Spinal cord (tissue), 10 donors: ENCODE data around the gene COG5. TPM values are rescaled to one million over a fixed set of nuclear protein-coding genes. Genes with fewer than 3 reads are reported as not detected.
A peak's percentile ranks its signal among the peaks of the same experiment; 100 is the strongest.

Source experiments
- DNase-seq, 6 donors: peaks; one replicate each; pipeline versions ENCODE4 v3.0.0 to v3.0.0-alpha.2; 2013 to 2015; ENCODE audit warnings: low spot score in 6 of 6, low read depth in 4 of 6
- H3K27ac ChIP-seq: one replicate; pipeline ENCODE4 v1.5.1; 2013; ENCODE audit warnings: low read depth, low read length, control low read depth
- H3K27me3 ChIP-seq: one replicate; pipeline ENCODE4 v1.6.1; 2013; ENCODE audit warnings: low read length; ENCODE audit not compliant: control insufficient read depth, insufficient read depth
- H3K36me3 ChIP-seq: one replicate; pipeline ENCODE4 v1.6.1; 2013; ENCODE audit warnings: low read length; ENCODE audit not compliant: control insufficient read depth, insufficient read depth
- H3K4me1 ChIP-seq: one replicate; pipeline ENCODE4 v1.6.1; 2013; ENCODE audit warnings: low read length; ENCODE audit not compliant: control insufficient read depth, insufficient read depth
- H3K4me3 ChIP-seq: one replicate; pipeline ENCODE4 v1.5.1; 2013; ENCODE audit warnings: low read depth, low read length, control low read depth
- H3K9me3 ChIP-seq: one replicate; pipeline ENCODE4 v1.6.1; 2013; ENCODE audit warnings: low read length; ENCODE audit not compliant: control insufficient read depth, insufficient read depth
- WGBS: methylation state at CpG from one replicate; pipeline ENCODE4 v1.1.5; 2013; ENCODE audit warnings: missing lambda C conversion rate; ENCODE audit not compliant: insufficient coverage; 5-methylcytosine and 5-hydroxymethylcytosine counted together
- polyA plus RNA-seq, 2 donors: library from polyadenylated mRNA; unstranded; fragments of 120-200 nt; gene quantifications; one replicate each; pipeline ENCODE4 v1.2.1, GENCODE V29; 2013; ENCODE audit not compliant: insufficient read length in 2 of 2
- total RNA-seq, 2 donors: library from RNA; depleted of rRNA in 1 of 2; stranded (reverse); fragments of 120-200 nt in 1 of 2; fragments of >200 nt in 1 of 2; gene quantifications; one replicate each; pipeline versions ENCODE4 v1.2.3 to v1.2.4, GENCODE V29; 2013 to 2014
- donor health status: healthy.

COG5 gene
- total and polyA plus RNA-seq, 4 donors, result 18.9 to 48.2 (median 31.5) TPM

DNA sequence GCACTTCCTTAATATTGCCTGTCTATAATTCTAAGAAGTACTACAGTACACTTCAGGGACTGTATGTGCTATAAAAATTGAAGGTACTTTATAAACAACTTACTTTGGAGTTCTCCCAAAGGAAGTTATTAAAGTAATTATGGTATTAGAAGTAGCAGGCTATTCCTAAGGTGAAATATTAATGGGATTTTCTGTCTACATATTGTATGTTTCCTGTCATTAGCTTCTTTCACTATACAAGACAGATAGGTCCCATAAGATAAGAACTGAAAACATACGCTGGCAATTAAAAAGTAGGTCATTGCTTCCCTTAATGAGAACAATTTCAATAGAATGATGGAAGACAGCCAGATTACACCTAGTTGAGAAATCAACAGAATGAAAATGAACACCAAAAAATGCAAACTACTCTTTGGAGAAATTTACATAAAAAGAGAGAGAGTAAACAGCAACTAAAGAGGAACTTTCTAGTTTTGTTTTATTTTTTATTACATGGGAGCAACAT lies 248.0 kb downstream of the COG5 start:
- WGBS, result no CpG with 5 or more reads among the region's 1 CpG
- Histone ChIP-seq H3K27ac (no peak overlapping the region), H3K4me1 (no peaks in the 10 kb centered on the region), H3K9me3 (no peaks in the 10 kb centered on the region), H3K36me3 (no peaks in the 10 kb centered on the region), H3K27me3 (no peaks in the 10 kb centered on the region), H3K4me3 (no peak overlapping the region)
- peak in 4 of 6 donors; percentile 8 to 93 (median 22) for DNase-seq

DNA sequence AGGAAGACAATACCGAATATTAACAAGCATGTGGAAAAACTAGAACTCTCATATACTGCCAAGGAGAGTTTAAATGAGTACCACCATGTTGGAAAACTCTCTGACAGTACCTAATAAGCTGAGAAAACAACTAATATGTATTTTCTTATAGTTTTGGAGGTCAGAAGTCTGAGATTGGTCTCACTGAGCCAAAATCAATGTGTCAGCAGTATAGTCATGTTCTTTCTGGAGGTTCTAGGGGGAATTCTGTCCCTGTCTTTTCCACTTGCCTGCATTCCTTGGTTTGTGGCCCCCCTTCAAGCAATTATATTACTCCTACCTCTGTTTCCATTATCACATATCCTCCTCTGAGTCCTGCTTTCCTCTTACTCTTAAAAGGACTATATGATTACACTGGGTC lies 250.4 kb downstream of the COG5 start:
- H3K36me3 ChIP-seq, result no peaks in the 10 kb centered on the region
- H3K9me3 ChIP-seq, result no peaks in the 10 kb centered on the region
- no peaks in the 10 kb centered on the region for H3K4me1 ChIP-seq
- no peak for DNase-seq
- H3K27ac ChIP-seq, result no peak overlapping the region
- H3K4me3 ChIP-seq, result no peak overlapping the region
- no CpG with 5 or more reads among the region's 1 CpG for WGBS
- no peaks in the 10 kb centered on the region for H3K27me3 ChIP-seq

DNA sequence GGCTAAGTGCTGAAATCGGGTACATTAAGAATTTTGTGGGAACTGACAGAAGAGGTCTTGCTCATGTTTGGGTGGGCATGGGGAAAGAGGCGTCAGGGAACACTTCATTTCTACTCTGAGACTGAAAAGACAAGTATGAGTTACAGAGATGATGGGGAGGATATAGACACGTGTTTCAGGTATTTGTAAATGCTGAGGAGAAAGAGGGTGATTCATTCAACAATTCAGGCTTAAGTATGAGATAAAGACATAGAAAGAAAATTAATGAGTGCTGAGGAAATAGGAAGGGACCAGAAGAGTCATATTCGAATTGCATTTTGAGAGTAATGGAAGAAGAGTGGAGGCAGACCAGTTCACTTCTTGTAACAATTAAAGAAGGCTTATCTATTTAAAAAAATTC lies 251.3 kb downstream of the COG5 start:
- Histone ChIP-seq H3K4me1 (no peaks in the 10 kb centered on the region), H3K4me3 (no peak overlapping the region), H3K9me3 (no peaks in the 10 kb centered on the region), H3K36me3 (no peaks in the 10 kb centered on the region), H3K27ac (no peak overlapping the region), H3K27me3 (no peaks in the 10 kb centered on the region)
- no peak for DNase-seq
- WGBS, result 77% methylated on average over 3 of the region's 4 CpGs

DNA sequence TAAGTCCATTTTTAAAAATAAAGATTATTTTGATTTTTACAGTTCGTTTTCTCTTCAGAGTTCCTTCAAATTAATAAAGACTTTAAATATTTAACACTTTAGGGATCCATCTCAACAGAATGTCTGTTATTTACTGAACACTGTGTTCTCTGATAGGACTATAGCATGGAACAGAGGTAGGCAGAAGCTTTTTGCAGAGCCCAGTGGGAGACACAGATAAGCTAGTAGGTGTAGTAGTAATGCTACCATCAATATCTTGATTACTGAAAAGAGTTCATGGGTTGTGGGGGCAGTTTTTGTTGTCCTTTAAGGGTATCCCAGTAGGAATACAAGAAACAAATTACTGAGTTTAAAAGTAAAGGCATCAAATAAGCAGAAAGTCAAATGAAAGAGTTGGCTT lies 254.4 kb downstream of the COG5 start:
- no CpG with 5 or more reads among the region's 1 CpG for WGBS
- Histone ChIP-seq H3K27me3 (no peaks in the 10 kb centered on the region), H3K4me3 (no peak overlapping the region)

DNA sequence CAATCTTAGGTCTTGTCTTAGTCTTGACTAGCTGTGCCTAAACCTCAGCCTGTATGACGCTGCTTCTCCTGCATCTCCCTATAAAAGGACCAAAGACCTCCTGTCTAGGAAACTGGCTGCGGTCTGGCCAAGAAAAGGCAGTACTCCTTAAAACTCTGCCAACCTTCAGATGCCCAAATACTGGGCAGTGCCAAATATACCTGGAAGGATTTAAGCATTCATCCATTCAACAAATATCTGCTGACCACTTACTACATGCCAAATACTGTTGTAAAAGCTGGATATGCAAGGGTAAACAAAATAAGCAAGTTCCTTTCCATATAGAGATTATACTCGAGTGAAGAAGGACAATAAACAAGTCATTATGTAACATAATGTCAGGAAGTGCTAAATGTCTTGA lies 259.1 kb downstream of the COG5 start:
- Histone ChIP-seq H3K9me3 (peaks cover 2% of the 10 kb centered on the region), H3K4me3 (no peak overlapping the region), H3K36me3 (no peaks in the 10 kb centered on the region), H3K4me1 (no peaks in the 10 kb centered on the region), H3K27ac (no peak overlapping the region), H3K27me3 (no peaks in the 10 kb centered on the region)
- DNase-seq, result no peak
- 86% methylated on average over 1 of the region's 3 CpGs for WGBS

More for the DNA sequence above, 254.4 kb downstream of the COG5 start:
- H3K9me3 ChIP-seq, result peaks cover 2% of the 10 kb centered on the region
- DNase-seq, result no peak
- no peaks in the 10 kb centered on the region for H3K36me3 ChIP-seq
- no peak overlapping the region for H3K27ac ChIP-seq
- H3K4me1 ChIP-seq, result no peaks in the 10 kb centered on the region

DNA sequence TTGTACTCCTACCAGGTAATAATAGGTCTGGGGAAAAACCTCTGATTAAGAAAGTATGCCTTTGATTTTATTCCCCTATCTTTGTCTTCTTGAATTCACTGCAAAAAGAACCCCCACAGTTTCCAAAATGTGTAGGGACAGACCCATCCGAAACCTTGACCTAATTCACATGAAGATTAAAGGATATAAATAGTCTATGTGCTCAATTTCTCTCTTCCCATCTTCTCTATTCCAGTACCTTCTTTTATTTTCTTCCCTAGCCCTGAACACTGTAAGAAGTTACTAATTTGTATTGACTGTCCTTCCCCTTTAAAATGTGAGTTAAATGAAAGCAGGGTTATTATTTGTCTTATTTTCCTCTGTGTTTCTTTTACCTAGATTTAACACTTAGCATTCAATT lies 259.7 kb downstream of the COG5 start:
- Histone ChIP-seq H3K36me3 (no peaks in the 10 kb centered on the region), H3K4me1 (no peaks in the 10 kb centered on the region), H3K9me3 (peaks cover 2% of the 10 kb centered on the region), H3K27me3 (no peaks in the 10 kb centered on the region), H3K27ac (no peak overlapping the region), H3K4me3 (no peak overlapping the region)
- DNase-seq, result peak in 1 of 6 donors; percentile 6
- WGBS, result no CpG with 5 or more reads among the region's 1 CpG

DNA sequence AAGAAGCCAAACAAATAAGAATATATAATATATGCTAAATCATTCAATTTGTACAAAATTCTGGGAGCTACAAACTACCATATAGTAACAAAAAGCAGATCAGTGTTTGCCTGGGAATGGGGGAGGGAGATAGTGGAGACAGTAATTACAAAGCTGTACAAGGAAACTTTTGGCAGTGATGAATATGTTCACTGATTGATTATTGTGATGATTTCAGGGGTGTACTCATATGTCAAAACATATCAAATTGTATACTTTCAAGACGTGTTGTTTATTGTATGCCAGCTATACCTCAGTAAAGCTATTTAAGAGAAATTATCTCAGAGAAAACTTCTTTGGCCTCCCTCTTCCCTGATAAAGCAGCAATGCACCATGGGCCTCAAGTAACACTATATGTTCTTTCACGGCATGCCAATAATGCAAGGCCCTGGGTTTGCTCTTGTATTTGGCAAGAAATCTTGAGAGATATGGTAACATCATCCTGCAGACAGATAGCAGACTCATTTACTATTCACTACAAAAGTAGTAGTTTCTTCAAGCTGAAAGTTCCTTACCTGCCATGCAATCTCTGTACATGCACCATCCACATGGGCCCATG lies 261.4 kb downstream of the COG5 start:
- Histone ChIP-seq H3K4me3 (no peak overlapping the region), H3K36me3 (no peaks in the 10 kb centered on the region), H3K27ac (no peak overlapping the region), H3K9me3 (peaks cover 2% of the 10 kb centered on the region), H3K27me3 (no peaks in the 10 kb centered on the region), H3K4me1 (no peaks in the 10 kb centered on the region)
- WGBS, result no CpG with 5 or more reads among the region's 2 CpGs
- no peak for DNase-seq

DNA sequence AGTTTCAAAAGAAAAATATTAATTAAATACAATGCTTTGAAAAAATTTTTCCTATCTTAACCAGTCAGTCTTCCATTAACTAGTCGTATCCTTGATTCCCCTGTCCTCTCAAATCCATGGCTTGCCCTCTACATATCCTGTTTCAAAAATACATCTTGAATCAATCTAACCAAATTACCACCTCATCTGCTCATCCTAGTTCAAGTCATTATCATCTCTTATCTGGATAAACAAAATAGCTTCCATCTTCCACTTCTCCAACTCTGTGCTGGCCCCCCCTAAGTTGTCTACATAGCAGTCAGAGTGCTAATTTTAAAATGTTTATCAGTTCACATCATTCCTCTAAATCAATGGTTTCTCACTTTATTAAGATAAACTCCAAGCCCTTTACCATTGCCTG lies 269.5 kb downstream of the COG5 start:
- Histone ChIP-seq H3K27ac (no peak overlapping the region), H3K9me3 (no peaks in the 10 kb centered on the region), H3K27me3 (no peaks in the 10 kb centered on the region), H3K4me1 (no peaks in the 10 kb centered on the region), H3K4me3 (no peak overlapping the region), H3K36me3 (no peaks in the 10 kb centered on the region)
- 83% methylated on average over 1 of the region's 1 CpG for WGBS
- no peak for DNase-seq

DNA sequence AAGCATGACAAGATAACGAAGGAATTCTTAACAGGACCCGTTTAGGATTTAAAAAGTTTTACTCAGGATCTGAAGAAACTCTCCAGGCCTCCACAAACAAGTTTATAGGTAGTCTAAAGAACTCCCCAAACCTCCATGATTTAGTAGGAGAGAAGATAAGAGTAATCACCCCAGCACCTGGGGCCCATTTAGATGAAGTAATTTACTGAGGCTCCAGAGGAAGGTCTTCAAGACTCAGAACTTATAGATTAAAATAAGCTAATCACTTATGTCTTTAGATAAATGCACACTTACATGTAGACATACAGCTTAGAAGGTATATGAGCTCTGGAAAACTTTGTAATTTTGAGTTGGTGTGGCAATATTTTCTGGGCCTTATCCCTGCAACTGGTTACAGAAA lies 271.1 kb downstream of the COG5 start:
- no peak overlapping the region for H3K27ac ChIP-seq
- H3K9me3 ChIP-seq, result no peaks in the 10 kb centered on the region
- no peaks in the 10 kb centered on the region for H3K27me3 ChIP-seq
- no peak for DNase-seq
- WGBS, result no CpG with 5 or more reads among the region's 2 CpGs
- H3K4me1 ChIP-seq, result no peaks in the 10 kb centered on the region
- no peak overlapping the region for H3K4me3 ChIP-seq
- H3K36me3 ChIP-seq, result no peaks in the 10 kb centered on the region

DNA sequence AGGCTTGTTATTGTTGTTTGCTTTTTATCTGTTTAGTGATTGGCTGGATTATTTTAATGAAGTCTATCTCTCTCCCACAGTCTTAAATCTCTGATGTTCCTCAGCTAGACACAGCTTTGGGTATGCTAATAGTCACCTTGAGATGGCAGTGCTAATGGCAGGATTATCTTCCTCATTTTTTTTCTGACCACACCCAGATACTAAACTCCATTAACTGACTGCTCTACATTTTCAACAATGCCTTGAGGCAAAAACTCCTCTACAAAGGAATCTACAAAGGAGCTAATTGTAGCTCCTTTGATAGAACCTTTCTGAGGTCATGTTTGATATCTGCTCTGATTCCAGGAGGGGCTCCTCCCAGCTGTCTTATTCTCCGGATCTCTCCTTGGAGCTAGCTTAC lies 272.3 kb downstream of the COG5 start:
- H3K36me3 ChIP-seq, result no peaks in the 10 kb centered on the region
- DNase-seq, result no peak
- no CpG with 5 or more reads among the region's 1 CpG for WGBS
- no peaks in the 10 kb centered on the region for H3K4me1 ChIP-seq
- H3K4me3 ChIP-seq, result no peak overlapping the region
- H3K27me3 ChIP-seq, result no peaks in the 10 kb centered on the region
- H3K9me3 ChIP-seq, result no peaks in the 10 kb centered on the region
- H3K27ac ChIP-seq, result no peak overlapping the region
